ENCODE measurements around the gene TP53RK.

DNA sequence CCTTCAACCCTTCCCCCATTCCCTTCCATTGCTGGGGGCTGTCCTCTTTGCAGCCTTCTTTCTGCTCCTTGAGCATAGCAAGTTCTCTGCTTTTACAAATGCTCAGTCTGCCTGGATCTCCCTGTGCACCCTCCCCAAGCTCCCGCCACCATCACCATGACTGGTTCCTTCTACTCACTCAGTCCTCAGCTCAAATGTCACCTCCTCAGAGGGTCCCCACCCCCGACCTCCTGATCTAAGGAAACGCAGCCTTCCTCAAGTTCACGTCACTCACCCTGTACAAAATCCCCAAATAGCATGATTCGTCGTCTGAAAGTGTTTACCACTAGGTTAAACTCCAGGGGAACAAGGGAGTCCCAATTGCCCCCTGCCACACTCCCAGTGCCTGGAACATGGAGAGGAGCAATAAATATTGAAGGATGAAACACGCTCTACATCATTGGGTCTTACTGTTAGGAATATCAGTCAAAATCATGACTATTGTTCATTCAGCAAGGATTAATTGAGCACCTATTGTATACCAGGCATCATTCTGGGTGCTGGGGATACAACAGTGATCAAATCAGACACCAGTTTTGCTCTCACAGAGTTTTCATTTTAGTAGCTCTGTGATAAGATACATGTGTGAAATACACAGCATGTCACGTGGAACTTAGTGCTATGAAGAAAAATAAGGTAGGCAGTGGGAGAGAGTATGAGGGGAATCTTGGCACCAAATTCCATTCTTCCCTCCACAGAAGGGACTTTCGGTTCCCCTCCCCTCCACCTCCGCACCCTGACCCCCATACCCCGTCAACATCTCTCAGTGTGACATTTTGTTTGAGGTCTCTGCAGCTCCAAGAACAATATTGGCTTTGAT, 15.6 kb downstream of the TP53RK start:
- TF ChIP-seq, protein P1, sequence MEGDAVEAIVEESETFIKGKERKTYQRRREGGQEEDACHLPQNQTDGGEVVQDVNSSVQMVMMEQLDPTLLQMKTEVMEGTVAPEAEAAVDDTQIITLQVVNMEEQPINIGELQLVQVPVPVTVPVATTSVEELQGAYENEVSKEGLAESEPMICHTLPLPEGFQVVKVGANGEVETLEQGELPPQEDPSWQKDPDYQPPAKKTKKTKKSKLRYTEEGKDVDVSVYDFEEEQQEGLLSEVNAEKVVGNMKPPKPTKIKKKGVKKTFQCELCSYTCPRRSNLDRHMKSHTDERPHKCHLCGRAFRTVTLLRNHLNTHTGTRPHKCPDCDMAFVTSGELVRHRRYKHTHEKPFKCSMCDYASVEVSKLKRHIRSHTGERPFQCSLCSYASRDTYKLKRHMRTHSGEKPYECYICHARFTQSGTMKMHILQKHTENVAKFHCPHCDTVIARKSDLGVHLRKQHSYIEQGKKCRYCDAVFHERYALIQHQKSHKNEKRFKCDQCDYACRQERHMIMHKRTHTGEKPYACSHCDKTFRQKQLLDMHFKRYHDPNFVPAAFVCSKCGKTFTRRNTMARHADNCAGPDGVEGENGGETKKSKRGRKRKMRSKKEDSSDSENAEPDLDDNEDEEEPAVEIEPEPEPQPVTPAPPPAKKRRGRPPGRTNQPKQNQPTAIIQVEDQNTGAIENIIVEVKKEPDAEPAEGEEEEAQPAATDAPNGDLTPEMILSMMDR (IDR thresholded peaks at IDR 0.05), result no peak
- TF ChIP-seq POLR2A (IDR thresholded peaks at IDR 0.05), result no peak

Data from testis (tissue), 2 donors.